Stimulated activated CD4-positive, alpha-beta T cell treated with anti-CD3 and anti-CD28 coated beads, Interleukin-4, amount 100 ng/mL, for 1 hour (primary cell): ENCODE measurements around the gene CDH18.
"Not testable (repeated sequence)": the region's sequence is repeated elsewhere in the genome, so short reads cannot be mapped to it uniquely, and the experiment has no call there.

Source experiments
- DNase-seq: peaks from one replicate; pipeline ENCODE4 v3.0.0-alpha.2; 2020

The CDH18 gene

DNA sequence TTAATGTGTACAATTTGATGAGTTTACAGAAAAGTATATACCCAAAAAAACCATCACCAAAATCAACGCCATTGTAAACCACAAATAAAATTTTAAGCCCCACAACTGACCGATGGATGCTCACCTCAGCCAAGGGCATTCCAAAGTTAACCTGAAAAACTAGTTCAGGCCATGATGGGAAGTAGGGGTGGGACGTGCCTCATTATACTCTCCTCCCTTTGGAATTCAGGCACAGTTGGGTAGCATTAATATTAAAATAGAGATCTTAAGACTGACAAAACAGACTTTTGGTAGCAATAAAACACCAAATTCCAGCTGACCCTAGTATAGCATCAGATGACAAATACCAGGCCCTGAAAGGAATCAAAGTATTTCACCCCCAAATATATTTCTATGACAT, 129.0 kb downstream of the CDH18 start:
- no peak for DNase-seq

DNA sequence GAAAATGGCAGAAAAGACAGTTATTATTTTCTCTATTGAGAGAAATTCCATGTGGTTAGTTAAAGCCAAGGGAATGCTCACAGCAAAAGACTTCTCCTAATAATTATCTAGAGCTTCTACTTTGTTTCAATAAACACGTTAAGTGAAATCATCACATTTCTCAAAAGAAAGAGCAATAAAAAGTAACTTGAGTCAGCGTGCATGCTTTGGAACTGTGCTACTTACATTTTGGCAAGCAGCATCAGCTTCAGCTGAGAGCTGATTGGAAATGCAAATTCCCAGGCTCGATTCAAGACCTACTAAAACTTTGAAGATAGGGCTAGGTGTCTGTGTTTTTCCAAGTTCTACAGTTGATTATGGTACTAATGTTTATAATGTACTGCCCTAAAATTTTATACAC, 132.1 kb downstream of the CDH18 start:
- DNase-seq: no peak

DNA sequence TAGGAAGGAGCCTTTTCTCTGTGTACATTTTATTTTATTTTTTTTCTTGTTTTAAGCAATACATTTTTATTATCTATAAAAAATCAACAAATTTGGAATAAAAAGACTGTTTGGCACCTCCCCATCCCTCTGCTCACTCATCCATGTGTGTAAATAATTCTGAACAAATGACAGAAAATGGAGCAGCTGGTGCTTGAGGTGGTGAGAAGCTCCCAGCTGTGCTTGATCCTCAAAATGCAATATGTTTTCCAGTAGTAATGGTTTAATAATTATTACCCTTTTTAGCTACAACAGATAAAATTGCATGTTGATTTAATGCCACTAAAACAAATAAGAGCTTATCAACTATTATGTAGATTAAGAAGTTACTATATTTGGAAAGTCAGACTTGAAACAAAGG, 132.5 kb downstream of the CDH18 start:
- DNase-seq: no peak

DNA sequence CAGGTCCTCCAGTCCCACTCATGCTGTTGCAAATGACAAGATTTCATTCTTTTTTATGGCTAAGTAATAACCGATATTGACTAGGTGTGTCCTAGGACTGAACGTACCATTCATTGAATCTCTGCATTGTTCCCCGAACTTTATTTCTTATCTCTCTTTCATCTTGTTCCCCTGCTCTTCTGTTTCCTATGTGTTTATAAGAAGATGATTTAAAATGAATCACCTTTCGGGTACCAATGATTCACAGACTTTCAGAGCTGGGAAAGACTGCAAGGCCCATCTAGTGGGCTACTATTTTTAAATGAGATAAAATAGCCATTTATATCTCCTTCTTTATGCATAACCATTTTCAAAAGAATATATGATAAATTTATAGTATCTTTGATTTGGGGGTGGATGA, 133.0 kb downstream of the CDH18 start:
- no peak for DNase-seq

DNA sequence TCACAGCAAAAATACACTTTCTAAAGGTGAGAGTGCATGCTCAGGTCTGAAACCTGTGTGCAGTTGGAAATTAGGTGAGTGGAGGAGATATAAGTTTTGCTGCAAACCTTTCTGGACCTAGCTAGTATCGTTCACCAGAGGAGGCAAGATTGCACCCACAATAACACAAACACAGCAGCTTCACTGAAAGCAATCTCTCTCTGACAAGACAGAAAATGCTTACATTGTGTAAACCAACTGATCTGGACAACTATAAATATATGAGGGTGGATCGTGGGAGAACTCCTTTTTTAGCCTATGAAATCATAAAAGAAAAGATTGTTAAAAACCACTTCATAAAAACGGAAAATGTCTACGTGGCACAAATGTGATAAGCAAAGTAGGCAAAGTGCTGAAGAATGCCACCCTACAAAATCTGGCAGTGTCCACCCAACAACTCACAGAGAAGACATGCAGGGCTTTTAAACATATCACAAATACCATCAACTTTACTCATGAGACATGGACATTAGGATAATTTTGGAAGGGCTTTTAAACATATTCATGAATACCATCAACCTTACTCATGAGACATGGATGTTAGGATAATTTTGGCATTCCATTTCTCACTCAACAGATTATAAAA, 134.3 kb downstream of the CDH18 start:
- no peak for DNase-seq

DNA sequence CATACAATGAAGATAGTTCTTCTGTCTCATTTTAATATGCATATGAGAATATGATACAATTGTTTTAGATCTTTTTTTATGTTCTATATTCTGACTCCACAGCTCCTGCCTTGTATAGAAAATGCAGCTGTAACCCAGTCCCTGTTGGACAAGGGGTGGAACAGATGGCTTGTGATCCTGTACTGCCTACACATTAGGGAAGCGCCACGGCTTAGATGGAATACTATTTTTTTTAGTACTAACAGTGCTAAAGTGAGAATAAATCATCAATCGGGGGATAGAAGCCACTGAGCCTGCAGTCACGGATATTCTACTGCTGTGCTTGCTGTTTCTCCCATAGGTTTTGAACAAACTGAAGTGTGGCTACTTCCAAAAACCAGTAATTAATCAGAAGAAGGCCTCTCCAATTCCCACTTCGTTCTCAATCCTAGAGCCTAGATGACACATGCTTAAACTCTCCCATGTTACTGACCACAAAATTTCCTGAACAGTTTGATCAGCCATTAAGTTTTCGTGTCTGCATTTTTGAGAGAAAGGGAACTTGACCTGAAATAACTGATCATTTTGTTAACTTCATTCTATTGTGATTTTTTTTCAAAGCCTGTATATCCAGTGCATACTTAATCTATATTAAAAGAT, 150.3 kb downstream of the CDH18 start:
- DNase-seq: no peak

DNA sequence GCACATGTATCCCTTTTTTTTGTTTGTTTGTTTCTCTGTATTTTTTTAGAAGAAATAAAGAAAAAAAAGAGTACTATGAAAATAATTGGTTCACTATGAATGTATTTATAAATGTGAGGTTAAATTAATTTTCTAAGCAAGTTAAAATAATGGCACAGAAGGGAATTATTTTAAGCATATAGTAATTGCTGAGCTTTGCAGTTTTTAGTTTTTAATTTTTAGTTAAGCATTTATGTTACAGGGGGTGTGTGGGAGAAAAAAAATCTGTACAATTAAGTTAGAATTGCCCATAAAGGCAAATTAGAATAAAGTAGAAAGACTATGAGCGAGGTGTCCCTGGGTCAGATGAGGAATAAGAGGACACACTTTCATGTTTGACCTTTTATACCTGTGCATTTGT, 152.6 kb downstream of the CDH18 start:
- DNase-seq: no peak

DNA sequence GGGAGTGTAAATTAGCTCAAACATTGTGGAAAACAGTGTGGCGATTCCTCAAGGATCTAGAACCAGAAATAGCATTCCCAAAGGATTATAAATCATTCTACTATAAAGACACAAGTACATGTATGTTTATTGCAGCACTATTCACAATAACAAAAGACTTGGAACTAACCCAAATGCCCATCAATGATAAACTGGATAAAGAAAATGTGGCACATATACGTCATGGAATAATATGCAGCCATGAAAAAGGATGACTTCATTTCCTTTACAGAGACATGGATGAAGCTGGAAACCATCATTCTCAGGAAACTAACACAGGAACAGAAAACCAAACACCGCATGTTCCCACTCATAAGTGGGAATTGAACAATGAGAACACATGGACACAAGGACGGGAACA, 175.3 kb downstream of the CDH18 start:
- DNase-seq: not testable (repeated sequence)

DNA sequence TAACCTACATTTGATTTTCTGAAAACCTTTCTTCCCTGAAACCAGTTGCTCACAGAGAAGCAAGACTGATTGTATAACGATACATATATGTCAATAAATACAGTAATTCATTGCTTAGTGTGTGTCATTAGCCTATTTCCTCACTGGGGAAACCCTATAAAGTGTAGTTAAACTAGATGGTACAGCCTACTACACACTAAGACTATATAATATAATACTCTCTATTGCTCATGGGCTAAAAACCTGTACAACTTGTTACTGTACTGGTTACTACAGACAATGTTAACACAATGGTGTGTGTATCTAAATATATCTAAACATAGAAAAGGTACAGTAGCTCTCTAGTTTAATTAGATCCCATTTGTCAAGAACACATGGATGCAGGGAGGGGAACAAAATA, 181.2 kb downstream of the CDH18 start:
- DNase-seq: no peak

DNA sequence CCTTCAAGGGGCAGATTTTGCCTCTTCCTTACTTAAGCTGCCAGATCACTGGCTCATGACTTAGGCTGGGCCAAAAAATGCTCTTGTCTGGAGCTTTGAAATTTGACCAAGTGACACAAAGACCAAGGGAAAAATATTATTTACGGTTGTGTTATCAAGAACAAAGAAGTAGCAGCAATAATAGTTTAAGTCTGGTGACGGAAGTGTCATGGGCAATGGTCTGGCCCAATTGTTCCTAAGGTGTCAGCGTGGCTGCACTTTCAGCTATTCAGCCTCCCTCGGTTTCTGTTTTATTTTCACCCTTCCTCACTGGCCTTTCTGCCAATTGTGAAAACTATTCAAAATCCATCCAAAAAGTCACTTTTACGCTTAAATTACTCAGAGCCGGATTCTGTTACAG, 185.3 kb downstream of the CDH18 start:
- no peak for DNase-seq

DNA sequence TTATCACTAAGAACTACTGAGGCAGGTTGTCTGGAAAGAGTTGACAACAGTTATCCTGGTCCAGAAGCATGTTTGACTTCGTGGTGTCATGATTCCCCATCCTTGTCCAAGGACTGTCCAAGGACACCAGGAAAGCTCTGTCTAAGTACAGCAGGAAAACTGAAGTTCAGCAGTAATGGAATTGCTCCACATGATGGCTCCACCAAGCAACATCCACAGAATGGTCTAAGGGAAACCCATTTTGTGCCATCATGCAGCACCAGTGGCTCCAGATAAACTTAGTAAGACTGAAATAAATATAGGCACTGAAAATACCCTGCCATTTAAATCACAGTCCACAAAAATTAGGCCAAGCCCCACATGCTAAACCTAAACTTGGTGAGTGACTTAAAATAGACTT, 192.8 kb downstream of the CDH18 start:
- DNase-seq: no peak

DNA sequence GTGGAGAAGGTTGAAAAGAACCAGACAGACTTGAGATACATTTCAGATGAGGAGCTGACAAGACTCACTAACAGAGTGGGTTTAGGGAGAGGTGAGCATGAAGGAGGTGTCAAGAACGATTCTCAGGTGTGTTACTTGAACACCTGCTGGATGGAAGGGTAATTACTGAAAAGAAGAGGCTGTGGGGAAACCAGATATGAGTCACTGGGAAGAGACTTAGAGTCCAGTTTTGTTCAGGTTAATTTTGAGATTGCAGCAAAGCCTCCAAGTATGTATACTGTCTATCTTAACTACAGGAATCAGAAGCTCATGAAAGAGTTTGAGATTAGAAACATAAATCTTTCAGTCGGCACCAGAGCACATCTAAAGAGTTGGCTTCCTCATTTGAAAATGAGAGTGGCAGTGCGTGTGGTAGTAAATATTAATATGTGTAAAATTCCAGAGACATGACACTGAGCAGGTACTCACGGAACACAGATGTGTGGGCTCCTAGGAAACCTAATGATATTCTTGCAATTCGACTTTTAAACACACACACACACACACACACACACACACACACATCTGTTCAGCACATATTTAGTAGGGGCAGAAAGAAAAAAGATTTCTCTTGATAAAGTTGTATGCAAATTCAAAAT, 197.1 kb downstream of the CDH18 start:
- no peak for DNase-seq

DNA sequence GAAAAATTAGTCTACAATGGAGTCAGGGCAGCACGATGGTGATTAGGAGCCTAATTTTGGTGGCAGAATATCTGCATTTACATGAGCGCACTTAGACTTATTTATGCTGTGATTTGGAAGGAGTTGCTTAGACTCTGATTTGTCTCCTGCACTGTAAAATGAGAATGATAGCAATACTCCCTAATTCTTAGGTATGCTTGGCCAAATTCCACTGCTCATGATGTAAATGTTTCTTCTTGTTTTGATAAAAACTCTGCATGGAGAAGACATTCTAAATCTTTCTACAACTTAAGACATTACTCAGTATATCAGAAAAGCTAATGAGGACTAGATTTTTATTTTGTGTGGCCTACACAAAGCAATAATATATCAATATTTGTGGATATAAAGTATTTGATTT, 205.4 kb downstream of the CDH18 start:
- no peak for DNase-seq

DNA sequence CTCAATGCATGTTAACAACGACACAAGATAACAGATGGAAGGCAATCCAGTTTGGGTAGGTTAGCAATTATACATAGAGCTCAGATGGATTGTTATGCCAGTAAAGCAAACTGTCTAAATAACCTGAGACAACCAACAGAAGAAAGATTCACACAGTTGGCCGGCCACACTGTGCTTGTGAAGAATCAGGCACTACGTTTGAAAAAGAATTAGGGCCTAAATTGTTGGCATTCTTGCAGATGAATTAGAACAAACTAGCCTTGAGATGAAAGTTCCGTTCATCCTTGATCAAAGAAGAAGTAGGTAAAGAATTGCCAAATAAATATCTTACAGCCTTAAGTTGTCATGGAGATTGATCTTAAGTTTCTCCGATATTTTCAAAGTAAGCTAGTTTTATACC, 210.6 kb downstream of the CDH18 start:
- DNase-seq: no peak

DNA sequence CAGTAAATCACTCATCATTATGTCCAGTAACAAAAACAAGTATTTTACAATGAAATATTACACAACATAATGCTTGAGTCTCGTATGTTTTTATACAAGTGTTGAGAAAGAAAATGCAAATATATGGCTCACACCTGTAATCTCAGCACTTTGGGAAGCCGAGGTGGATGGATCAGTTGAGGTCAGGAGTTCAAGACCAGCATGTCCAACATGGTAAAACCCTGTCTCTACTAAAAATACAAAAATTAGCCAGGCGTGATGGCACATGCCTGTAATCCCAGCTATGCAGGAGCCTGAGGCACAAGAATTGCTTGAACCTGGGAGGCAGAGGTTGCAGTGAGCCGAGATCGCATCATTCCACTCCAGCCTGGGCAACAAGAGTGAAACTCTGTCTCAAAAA, 211.1 kb downstream of the CDH18 start:
- DNase-seq: not testable (repeated sequence)

DNA sequence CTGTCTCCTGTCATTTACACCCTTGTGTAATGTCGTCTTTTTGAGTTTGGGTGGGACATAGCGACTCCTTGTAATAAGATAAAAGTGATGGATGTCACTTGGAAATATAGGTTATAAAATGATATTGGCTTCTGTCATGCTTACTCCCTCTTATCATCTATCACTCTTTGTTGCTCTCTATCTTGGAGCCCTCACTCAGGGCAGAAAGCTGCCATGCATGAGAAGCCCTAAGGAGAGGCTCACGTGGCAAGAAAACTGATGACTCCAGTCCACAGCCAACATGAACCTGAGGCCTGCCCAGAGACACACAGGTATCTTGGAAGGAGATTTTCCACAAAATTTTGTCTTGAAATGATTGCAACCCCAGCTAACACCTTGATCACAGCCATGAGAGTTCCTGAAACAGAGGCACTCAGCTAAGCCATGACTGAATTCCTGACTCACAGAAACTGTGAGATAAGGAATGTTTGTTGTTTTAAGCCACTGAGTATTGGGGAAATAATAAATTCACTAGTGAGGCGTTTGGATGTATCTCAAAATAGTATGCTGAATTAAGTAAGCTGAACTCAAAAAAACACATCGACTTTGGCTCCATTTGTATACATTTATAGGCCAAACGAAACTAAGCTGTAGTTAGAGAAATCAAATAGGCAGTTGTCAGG, 216.7 kb downstream of the CDH18 start:
- no peak for DNase-seq

DNA sequence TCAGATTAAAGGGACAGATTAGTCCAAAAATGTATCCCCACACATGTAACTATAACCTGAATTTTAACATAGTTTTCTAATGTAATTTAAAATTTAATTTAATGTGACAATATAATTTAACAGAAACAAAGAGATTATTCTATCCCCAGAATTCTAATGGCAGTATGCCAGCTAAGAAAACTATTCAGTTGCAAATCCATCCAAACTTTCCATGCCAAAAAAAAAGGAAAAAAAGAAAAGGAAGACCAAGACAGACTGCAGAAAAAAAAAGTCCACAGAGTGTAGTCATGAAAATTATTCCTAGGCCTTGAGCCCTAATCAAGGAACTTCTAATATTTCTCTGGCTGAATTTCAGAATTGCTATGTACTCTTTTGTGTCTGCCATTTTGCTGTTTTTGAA, 217.6 kb downstream of the CDH18 start:
- DNase-seq: no peak

DNA sequence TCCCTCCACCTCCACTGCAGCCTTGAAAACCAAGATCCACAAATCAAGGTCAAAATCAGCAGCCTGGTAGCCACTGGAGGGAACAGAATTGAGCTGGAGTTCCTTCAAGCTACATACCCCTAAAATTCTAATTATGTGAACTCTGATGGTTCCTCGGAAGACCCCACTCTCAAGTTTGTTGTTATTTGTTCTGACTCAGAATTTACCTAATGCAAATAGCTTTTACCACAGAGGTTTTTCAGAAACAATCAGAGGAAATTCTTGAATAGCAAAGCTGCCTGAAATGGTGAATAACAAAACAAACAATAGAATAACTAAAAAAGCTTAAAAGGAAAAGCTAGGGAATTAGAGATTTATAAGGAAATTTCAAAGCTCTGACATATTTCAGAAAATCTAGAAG, 220.0 kb downstream of the CDH18 start:
- DNase-seq: no peak

DNA sequence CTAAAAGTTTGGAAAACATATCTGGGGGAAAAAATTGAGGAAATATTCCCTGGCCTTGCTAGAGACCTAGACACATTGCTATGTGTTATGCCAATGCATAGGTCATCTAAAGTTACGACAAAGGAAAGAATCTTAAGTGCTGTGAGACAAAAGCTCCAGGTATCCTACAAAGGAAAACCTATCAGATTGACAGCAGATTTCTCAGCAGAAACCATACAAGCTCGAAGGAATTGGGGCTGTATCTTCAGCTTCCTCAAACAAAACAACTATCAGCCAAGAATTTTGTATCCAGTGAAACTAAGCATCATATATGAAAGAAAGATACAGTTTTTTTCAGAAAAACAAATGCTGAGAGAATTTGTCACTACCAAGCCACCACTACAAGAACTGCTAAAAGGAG, 234.4 kb downstream of the CDH18 start:
- no peak for DNase-seq

DNA sequence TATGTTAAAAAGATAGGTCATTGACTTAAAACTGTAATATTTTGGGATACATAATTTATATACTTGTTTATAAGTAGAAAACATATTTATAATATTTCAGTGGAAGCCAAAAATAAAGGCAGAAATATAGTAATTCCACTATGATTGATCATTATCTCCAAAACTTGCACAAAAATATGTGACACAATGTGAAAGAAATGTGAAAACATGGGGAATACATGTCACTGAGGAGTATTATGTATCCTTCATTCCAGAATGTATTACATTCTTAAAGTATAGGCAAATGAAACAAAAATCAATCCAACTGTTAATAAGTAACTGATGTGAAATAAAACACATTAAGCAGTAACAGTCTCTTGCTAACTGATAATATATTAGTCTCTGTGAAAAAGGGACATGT, 236.7 kb downstream of the CDH18 start:
- DNase-seq: no peak

DNA sequence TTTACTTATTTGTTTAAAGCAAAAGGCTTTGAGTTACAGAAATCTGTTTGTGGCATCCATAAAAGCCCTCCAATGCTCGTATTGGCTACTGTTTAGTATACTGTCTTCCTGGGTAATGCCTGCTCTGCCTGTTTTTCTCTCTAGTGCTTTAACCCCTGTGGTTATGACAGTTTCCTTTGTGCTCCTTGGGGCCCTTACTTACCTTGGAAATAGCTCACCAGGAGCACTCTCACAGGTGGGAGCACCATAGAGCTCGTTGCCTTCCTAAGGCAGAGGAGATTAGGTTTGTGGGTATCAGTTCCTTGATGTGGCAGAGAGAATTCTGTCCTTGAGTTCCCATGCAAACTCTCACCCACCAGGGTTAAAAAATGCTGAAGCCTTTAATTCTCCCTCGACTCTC, 242.8 kb downstream of the CDH18 start:
- DNase-seq: no peak

DNA sequence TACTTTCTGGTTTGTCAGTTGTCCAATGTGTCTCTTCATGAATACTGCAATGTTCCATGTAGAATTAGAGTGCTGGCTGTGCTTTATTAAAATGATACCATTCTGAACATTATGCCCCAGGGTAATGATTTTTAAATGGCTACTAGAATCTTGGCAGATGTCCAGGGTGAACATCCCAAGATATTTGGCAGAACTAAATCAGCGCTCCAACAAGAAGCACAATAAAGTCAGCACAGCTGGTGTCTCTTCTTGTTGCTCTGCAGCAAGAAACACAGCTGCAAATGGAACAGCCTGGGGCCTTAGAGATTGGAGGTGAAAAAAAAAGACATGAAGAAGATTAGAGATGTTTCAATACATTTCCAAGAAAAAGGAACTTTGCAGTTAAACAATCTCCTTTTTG, 248.3 kb downstream of the CDH18 start:
- no peak for DNase-seq

DNA sequence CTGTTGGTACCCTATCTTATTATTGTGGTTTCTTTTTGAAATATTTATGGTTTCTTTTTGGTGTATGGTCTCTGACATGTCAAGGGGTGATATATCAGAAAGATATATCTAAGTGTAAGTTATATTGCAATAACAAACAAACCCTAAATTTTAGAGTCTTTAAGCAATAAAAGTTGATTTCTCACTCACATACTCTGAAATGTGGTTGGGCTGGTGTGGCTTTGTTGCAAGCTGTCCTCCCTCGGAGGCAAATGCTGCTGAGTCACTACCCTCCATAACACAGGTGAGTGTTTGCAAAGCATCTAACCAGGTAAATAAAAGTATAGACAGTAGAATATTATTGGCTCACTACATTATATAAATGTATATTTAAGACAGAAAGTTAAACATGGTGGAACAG, 253.2 kb downstream of the CDH18 start:
- DNase-seq: no peak
